Panc1 (cell line): ENCODE results near the gene RALA.

Experiments used
- POLR2AphosphoS5 ChIP-seq: IDR thresholded peaks from 2 replicates; pipeline ENCODE4 v1.6.1; 2012; ENCODE audit warnings: mild to moderate bottlenecking, low read depth, low read length, moderate library complexity
- SIN3A ChIP-seq: IDR thresholded peaks from 2 replicates; pipeline ENCODE4 v1.6.1; 2012; ENCODE audit warnings: low read depth, mild to moderate bottlenecking, low read length, moderate library complexity, borderline replicate concordance; ENCODE audit not compliant: insufficient read depth
- TF ChIP-seq, protein P1 (sequence below): fragments of 450-650 bp; IDR thresholded peaks from 2 replicates; pipeline ENCODE4 v1.5.1; 2017; ENCODE audit warnings: mild to moderate bottlenecking

GRCh38 chr7:39721919-39722597, 98.7 kb downstream of the RALA start:
- TF ChIP-seq, protein P1, sequence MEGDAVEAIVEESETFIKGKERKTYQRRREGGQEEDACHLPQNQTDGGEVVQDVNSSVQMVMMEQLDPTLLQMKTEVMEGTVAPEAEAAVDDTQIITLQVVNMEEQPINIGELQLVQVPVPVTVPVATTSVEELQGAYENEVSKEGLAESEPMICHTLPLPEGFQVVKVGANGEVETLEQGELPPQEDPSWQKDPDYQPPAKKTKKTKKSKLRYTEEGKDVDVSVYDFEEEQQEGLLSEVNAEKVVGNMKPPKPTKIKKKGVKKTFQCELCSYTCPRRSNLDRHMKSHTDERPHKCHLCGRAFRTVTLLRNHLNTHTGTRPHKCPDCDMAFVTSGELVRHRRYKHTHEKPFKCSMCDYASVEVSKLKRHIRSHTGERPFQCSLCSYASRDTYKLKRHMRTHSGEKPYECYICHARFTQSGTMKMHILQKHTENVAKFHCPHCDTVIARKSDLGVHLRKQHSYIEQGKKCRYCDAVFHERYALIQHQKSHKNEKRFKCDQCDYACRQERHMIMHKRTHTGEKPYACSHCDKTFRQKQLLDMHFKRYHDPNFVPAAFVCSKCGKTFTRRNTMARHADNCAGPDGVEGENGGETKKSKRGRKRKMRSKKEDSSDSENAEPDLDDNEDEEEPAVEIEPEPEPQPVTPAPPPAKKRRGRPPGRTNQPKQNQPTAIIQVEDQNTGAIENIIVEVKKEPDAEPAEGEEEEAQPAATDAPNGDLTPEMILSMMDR, result no peak
- TF ChIP-seq POLR2AphosphoS5 (no peak), SIN3A (no peak)
